Measurements from ENCODE around the gene THAP5. TPM values are rescaled to one million over a fixed set of nuclear protein-coding genes. Genes with fewer than 3 reads are reported as not detected.

The THAP5 gene
- polyA plus RNA-seq, 1 donor, result 26.5 TPM

DNA sequence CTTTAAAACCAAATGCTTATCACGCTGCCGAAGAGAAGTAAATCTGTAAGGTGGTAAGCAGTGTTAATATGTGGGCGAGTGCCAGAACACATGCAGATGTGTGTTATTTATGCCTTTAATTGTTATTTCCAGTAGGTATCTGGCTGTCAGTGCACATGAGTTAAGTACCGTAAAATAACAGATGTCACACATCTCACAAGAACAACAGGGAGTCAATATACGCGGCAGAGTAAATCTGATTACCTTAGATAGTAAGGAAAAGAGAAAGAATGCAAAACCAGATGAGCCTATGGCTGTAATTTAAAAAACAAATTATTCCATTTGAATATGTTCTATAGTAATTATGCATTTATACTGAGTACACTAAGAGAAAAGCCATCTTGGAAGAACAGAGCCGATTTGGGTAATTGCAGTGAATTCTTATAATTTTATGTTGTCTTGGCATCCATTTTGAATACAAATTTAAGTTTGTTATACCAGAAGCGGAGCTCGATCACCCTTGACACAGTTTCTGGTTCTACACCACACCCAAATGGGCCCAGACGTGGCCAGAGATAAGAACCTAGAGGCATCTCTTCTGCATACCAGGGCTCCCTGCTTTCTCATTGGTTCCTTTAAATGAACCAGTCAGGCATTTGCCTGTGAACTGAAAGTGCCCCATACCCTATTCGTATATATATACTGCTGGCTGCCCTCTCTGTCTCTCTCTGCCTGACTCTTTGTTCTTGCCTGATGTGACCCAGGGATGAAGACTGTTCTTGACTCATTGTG, 35.0 kb upstream of the THAP5 start:
- Histone ChIP-seq H3K9me3 (ENCODE audit: control insufficient read depth, low read depth, low read length) (no peaks in the 10 kb centered on the region), H3K4me1 (ENCODE audit: control insufficient read depth, insufficient read depth, low read length) (no peaks in the 10 kb centered on the region), H3K4me3 (ENCODE audit: low read length) (no peak overlapping the region), H3K27me3 (ENCODE audit: control insufficient read depth, insufficient read depth, low read length) (no peaks in the 10 kb centered on the region), H3K36me3 (ENCODE audit: control insufficient read depth, insufficient read depth, low read length) (no peaks in the 10 kb centered on the region), H3K27ac (ENCODE audit: low read length) (no peak overlapping the region)
- WGBS (ENCODE audit: insufficient coverage, low lambda C conversion rate), result 92% methylated on average over 6 of the region's 11 CpGs
- no peak for DNase-seq

DNA sequence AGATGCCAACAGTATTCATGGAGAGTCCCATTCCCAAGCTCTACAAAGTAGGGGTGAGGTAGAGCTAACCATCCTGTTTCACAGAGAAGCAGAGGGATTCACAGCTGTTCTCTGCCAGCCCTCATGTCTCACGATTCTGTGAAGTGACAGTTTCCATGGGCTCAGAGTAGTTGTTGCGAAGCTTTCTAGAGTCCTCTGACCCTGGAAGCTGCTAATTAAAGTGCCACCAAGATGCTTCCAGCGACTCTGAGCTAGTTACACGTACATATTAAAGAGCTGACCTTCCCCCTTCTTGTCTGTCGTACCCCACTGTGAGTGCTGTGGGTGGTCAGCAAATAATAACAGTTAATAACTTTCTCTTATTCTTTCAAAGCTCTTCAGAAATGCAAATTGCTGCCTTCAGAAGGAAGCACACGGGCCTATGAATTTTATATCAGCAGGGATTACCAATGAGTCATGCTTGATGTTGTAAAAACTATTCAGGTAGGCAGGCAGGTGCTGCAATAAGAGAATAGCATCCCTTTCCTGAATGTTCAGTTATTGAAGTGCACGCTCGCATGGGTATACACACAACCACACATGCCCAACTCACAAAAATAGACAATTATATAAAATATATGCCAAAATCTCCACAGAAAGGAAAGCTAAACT, 34.3 kb upstream of the THAP5 start:
- Histone ChIP-seq H3K4me1 (ENCODE audit: control insufficient read depth, insufficient read depth, low read length) (no peaks in the 10 kb centered on the region), H3K27me3 (ENCODE audit: control insufficient read depth, insufficient read depth, low read length) (no peaks in the 10 kb centered on the region), H3K4me3 (ENCODE audit: low read length) (no peak overlapping the region), H3K27ac (ENCODE audit: low read length) (no peak overlapping the region), H3K9me3 (ENCODE audit: control insufficient read depth, low read depth, low read length) (no peaks in the 10 kb centered on the region), H3K36me3 (ENCODE audit: control insufficient read depth, insufficient read depth, low read length) (no peaks in the 10 kb centered on the region)
- no peak for DNase-seq
- WGBS (ENCODE audit: insufficient coverage, low lambda C conversion rate), result 0% methylated on average over 1 of the region's 8 CpGs

DNA sequence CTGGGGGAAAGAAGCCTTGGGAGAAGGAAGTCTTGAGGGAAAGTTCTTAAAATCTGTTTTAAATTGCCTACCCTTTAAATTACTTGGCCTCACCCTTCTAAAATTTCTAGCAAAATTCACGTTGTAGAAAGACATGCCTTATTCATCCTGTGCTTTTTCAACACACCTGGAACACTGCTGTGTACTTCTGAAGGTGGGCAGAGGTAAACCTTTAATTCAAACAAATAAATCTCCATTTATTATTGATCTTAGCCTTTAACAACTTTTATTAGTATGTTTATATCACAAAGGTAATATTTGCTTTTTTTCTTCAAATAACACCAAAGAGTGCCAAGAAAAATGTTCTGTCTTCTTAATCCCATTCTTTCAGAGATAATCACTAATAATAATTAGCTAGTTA, 30.9 kb upstream of the THAP5 start:
- 40% methylated on average over 1 of the region's 1 CpG for WGBS (ENCODE audit: insufficient coverage, low lambda C conversion rate)
- Histone ChIP-seq H3K4me1 (ENCODE audit: control insufficient read depth, insufficient read depth, low read length) (no peaks in the 10 kb centered on the region), H3K9me3 (ENCODE audit: control insufficient read depth, low read depth, low read length) (no peaks in the 10 kb centered on the region), H3K27me3 (ENCODE audit: control insufficient read depth, insufficient read depth, low read length) (no peaks in the 10 kb centered on the region), H3K36me3 (ENCODE audit: control insufficient read depth, insufficient read depth, low read length) (no peaks in the 10 kb centered on the region), H3K27ac (ENCODE audit: low read length) (no peak overlapping the region), H3K4me3 (ENCODE audit: low read length) (no peak overlapping the region)
- no peak for DNase-seq

DNA sequence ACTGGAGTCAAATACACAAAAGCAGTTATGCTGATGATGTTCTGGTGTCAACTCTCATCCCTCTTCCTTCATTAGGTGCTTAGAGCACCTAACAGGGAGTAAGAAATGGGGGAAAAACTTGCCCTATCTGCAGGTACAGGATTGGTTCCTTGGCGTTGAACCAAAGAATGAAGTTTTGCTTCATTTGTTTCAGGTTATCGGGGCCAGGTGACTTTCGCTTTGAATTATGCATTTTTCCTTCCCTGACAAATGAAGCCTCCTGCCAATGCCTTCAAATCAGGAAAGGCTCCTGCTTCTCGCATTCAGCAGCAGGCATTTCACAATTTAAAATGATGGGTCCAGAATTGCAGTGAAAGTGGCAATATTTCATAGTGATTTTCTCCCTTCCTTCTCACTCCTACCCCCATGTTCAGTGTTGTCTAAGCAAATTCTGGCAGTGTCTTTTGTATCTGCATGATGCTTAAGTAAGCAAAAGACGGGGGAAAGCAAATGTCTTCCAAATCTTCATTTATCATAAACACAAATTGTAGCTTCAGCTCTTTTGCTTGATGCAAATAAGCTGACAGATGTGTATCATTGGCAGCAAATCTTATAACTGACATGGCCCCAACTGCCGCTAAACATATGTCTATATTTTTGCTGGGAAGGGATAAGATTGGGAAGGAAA, 29.5 kb upstream of the THAP5 start:
- WGBS (ENCODE audit: insufficient coverage, low lambda C conversion rate), result no CpG with 5 or more reads among the region's 6 CpGs
- H3K27me3 ChIP-seq (ENCODE audit: control insufficient read depth, insufficient read depth, low read length), result no peaks in the 10 kb centered on the region
- H3K36me3 ChIP-seq (ENCODE audit: control insufficient read depth, insufficient read depth, low read length), result no peaks in the 10 kb centered on the region
- H3K4me3 ChIP-seq (ENCODE audit: low read length), result no peak overlapping the region
- no peak overlapping the region for H3K27ac ChIP-seq (ENCODE audit: low read length)
- DNase-seq, result no peak
- H3K4me1 ChIP-seq (ENCODE audit: control insufficient read depth, insufficient read depth, low read length), result no peaks in the 10 kb centered on the region
- H3K9me3 ChIP-seq (ENCODE audit: control insufficient read depth, low read depth, low read length), result no peaks in the 10 kb centered on the region

DNA sequence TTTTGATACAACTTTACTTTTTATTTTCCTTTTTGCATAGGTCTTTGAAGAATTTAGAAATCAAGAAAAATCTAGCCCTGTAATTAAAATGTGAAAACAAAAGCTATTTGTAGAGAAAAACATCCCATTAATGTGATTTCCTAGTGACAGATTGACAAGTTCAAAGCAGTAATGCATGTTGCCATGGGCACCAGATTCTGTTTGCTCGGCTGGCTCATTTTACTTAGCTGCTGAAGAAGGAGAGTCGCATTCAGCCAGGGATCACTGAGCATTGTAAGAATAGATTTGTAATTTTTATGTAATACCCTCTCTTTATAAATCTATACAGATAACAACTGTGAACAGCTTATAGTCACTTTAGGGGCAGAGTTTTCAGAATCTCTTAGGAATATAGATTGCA, 28.6 kb upstream of the THAP5 start:
- DNase-seq, result no peak
- H3K27ac ChIP-seq (ENCODE audit: low read length), result no peak overlapping the region
- WGBS (ENCODE audit: insufficient coverage, low lambda C conversion rate), result 40% methylated on average over 1 of the region's 2 CpGs

DNA sequence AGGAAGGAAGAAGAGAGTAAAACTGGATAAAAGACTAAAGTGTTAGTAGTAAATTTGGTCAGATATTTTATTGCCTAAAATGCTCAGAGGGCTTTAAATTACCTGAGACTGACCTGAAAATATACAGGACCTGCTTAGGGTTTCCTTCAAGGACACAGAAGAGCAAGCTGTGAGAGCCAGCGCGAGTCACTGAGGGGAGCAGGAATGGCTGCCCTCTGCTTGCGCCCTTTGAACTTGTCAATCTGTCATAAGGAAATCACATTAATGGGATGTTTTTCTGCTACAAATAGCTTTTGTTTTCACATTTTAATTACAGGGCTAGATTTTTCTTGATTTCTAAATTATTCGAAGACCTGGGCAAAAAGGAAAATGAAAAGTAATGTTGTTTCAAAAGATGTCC, 27.1 kb upstream of the THAP5 start:
- Histone ChIP-seq H3K27me3 (ENCODE audit: control insufficient read depth, insufficient read depth, low read length) (no peaks in the 10 kb centered on the region), H3K36me3 (ENCODE audit: control insufficient read depth, insufficient read depth, low read length) (no peaks in the 10 kb centered on the region), H3K9me3 (ENCODE audit: control insufficient read depth, low read depth, low read length) (no peaks in the 10 kb centered on the region), H3K4me1 (ENCODE audit: control insufficient read depth, insufficient read depth, low read length) (peaks cover 12% of the 10 kb centered on the region), H3K4me3 (ENCODE audit: low read length) (no peak overlapping the region), H3K27ac (ENCODE audit: low read length) (no peak overlapping the region)
- 100% methylated on average over 1 of the region's 4 CpGs for WGBS (ENCODE audit: insufficient coverage, low lambda C conversion rate)
- no peak for DNase-seq

More for the DNA sequence above, 28.6 kb upstream of the THAP5 start:
- Histone ChIP-seq H3K36me3 (ENCODE audit: control insufficient read depth, insufficient read depth, low read length) (no peaks in the 10 kb centered on the region), H3K27me3 (ENCODE audit: control insufficient read depth, insufficient read depth, low read length) (no peaks in the 10 kb centered on the region), H3K4me3 (ENCODE audit: low read length) (no peak overlapping the region), H3K4me1 (ENCODE audit: control insufficient read depth, insufficient read depth, low read length) (peaks cover 2% of the 10 kb centered on the region), H3K9me3 (ENCODE audit: control insufficient read depth, low read depth, low read length) (no peaks in the 10 kb centered on the region)

DNA sequence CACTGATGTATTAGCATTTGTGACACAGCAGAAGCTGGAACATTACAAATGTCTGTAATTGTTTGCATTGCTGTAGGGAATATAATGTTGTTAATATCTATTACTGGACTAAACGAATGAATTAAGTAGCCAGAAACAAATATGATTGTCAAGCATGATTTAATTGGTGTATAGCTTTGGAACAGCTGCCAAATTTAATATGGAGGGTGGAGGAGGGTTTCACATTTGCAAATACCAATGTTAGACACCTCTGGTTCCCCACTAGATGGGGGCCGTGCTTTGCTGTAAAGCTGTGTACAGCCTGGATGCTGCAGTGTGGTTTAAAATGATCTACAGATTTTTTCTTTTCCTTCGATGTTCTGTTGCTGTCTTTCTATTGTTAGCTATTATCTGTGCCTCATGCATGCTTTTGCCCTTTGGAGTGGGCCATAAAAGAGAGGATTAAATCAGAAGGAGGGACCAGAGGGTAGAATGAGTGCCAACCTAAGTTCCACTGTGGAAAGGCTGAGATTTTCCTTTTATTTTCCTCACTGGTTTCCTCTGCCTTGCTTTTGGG, 23.2 kb upstream of the THAP5 start:
- 17% methylated on average over 2 of the region's 3 CpGs for WGBS (ENCODE audit: insufficient coverage, low lambda C conversion rate)
- peak; percentile 40 to 72 for DNase-seq
- Histone ChIP-seq H3K27ac (ENCODE audit: low read length) (no peak overlapping the region), H3K4me3 (ENCODE audit: low read length) (no peak overlapping the region), H3K4me1 (ENCODE audit: control insufficient read depth, insufficient read depth, low read length) (peaks cover 35% of the 10 kb centered on the region), H3K36me3 (ENCODE audit: control insufficient read depth, insufficient read depth, low read length) (no peaks in the 10 kb centered on the region), H3K9me3 (ENCODE audit: control insufficient read depth, low read depth, low read length) (no peaks in the 10 kb centered on the region), H3K27me3 (ENCODE audit: control insufficient read depth, insufficient read depth, low read length) (no peaks in the 10 kb centered on the region)

DNA sequence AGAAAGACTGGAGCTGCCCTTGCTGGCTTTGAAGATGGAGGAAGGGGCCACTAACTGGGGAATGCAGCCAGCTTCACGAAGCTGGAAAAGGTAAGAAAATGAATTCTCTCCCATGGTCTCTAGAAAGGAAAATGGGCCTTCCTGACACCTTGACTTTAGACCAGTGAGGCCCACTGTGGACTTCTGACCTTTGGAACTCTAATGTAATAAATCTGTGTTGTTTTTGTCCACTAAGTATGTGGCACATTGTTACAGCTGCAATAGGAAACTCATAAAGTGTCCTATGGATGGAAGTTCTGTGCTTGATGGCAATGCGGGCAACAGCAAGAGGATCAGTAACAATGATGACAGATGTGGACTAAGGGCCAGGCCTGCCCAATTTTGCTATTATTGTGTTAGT, 21.1 kb upstream of the THAP5 start:
- no peaks in the 10 kb centered on the region for H3K36me3 ChIP-seq (ENCODE audit: control insufficient read depth, insufficient read depth, low read length)
- no peak overlapping the region for H3K4me3 ChIP-seq (ENCODE audit: low read length)
- no CpG with 5 or more reads among the region's 2 CpGs for WGBS (ENCODE audit: insufficient coverage, low lambda C conversion rate)
- peak overlapping the region; percentile 77 for H3K27ac ChIP-seq (ENCODE audit: low read length)
- H3K27me3 ChIP-seq (ENCODE audit: control insufficient read depth, insufficient read depth, low read length), result no peaks in the 10 kb centered on the region
- peak; percentile 68 to 86 for DNase-seq
- H3K4me1 ChIP-seq (ENCODE audit: control insufficient read depth, insufficient read depth, low read length), result peaks cover 35% of the 10 kb centered on the region
- no peaks in the 10 kb centered on the region for H3K9me3 ChIP-seq (ENCODE audit: control insufficient read depth, low read depth, low read length)

DNA sequence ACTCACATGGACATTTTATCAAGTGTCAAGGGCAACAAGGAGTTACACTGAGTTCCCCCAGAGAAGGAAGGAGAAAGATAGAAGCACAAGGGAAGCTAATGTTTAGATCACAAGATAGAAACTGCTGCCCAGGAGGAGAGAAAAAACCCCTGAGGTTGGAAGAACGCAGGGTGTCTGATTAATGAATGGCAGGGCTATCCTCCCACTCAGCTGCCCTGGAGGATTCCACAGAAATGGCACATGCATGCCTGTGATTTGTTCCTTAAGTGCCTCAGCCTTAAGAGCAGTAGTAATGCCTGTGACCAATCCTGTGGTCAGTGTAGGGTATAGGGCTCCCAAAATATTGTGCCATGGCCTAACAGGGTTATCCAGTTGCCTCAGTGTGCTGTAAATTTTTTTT, 20.4 kb upstream of the THAP5 start:
- WGBS (ENCODE audit: insufficient coverage, low lambda C conversion rate), result no CpG with 5 or more reads among the region's 1 CpG
- H3K27ac ChIP-seq (ENCODE audit: low read length), result peak overlapping the region; percentile 77
- no peaks in the 10 kb centered on the region for H3K36me3 ChIP-seq (ENCODE audit: control insufficient read depth, insufficient read depth, low read length)

DNA sequence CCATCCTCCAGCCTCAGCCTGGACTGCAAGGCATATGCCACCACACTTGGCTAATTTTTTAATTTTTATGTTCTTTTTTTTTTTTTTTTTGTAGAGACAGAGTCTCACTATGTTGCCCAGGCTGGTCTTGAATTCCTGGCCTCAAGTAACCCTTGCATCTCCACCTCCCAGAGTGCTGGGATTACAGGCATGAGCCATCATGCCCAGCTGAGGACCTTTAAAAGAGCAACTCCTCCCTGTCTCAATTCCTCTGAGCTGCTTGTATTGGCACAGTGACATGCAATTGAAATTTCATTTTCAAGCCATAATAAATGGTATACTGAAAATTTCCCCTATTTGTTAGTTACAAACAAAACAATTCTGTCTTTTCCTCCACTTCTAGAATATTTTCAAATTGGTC, 19.7 kb upstream of the THAP5 start:
- Histone ChIP-seq H3K9me3 (ENCODE audit: control insufficient read depth, low read depth, low read length) (no peaks in the 10 kb centered on the region), H3K27me3 (ENCODE audit: control insufficient read depth, insufficient read depth, low read length) (no peaks in the 10 kb centered on the region), H3K36me3 (ENCODE audit: control insufficient read depth, insufficient read depth, low read length) (no peaks in the 10 kb centered on the region), H3K4me1 (ENCODE audit: control insufficient read depth, insufficient read depth, low read length) (peaks cover 35% of the 10 kb centered on the region), H3K4me3 (ENCODE audit: low read length) (no peak overlapping the region), H3K27ac (ENCODE audit: low read length) (peak overlapping the region; percentile 77)
- DNase-seq, result no peak

More for the DNA sequence above, 20.4 kb upstream of the THAP5 start:
- H3K9me3 ChIP-seq (ENCODE audit: control insufficient read depth, low read depth, low read length), result no peaks in the 10 kb centered on the region
- H3K27me3 ChIP-seq (ENCODE audit: control insufficient read depth, insufficient read depth, low read length), result no peaks in the 10 kb centered on the region
- DNase-seq, result peak; percentile 26 to 52
- H3K4me3 ChIP-seq (ENCODE audit: low read length), result no peak overlapping the region
- peaks cover 35% of the 10 kb centered on the region for H3K4me1 ChIP-seq (ENCODE audit: control insufficient read depth, insufficient read depth, low read length)
